Adipose tissue (tissue), 3 donors: Measurements from ENCODE around the gene MED4. TPM values are rescaled to one million over a fixed set of nuclear protein-coding genes. Genes with fewer than 3 reads are reported as not detected.
"Not testable (repeated sequence)": the region's sequence is repeated elsewhere in the genome, so short reads cannot be mapped to it uniquely, and the experiment has no call there.

Source experiments
- H3K27ac ChIP-seq: one replicate; pipeline ENCODE4 v1.5.1; 2013; ENCODE audit warnings: low read depth, low read length
- WGBS, 3 donors: extraction: QIAGEN DNeasy Blood & Tissue Kit; methylation state at CpG; one replicate each; pipeline ENCODE4 v1.1.7; 2013; 5-methylcytosine and 5-hydroxymethylcytosine counted together
- polyA plus RNA-seq, 3 donors: library from polyadenylated mRNA; stranded (reverse); fragments of 200-250 nt; gene quantifications; one replicate each; pipeline ENCODE4 v1.2.3, GENCODE V29; 2013
- donor health status: healthy with polysubstance abuse.
- donor health status: Bipolar disorder and iron deficiency.
- donor health status: healthy.

MED4 gene
- polyA plus RNA-seq, 3 donors = 24.6 to 68.5 (median 44.6) TPM

DNA sequence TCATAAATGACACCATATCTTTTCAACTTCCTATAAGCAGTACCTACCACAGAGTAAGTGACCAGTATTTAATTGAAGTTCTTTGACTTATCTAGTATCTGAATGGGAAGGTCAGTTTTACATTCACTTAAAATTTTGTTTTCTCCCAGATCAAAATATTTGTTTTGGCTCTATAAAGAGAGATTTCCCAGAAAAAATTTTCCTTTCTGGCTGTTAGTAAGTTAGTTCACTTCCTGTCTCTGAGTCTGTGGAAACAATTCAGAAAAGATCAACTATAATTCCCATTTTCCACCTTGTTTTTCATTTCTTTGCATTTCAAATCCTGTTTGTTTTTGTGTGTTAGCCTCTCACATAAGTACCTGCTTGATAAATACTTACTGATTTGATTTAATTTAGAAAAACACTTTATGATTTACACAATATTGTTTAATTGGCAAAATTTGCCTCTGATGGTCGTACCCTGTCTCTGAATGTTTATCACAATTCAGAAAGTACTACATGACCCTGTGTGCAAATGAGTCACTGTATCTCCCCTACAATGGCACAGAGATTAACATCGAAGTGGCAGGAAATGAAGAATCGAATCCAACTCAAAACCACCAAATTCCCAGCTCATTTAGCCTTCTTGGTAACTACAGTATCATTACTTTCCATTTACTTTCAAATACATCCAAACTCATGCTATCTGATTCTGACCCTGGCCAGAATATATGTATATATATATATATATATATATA lies 15.4 kb upstream of the MED4 start:
- WGBS, 3 donors = 33 to 65% (median 52%) methylated on average over 3 of the region's 3 CpGs

DNA sequence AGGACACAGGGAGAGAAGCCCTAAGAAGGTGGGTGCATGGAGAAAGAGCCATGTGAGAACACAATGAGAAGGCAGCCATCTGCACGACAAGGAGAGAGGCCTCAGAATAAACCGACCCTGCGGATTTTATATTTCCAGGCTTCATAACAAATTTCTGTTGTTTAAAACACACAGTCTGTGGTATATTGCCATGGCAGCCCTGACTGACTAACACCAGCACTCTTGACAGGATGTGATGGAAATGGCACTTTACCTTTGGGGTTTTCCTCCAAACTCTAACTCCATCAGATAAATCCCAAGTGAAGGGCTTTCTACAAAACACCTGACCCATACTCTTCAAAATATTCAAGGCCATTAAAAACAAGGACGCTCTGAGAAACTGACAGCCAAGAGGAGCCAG lies 13.2 kb upstream of the MED4 start:
- 69 to 78% (median 74%) methylated on average over 4 of the region's 4 CpGs for WGBS, 3 donors
- H3K27ac ChIP-seq = no peak overlapping the region

More for the DNA sequence above, 15.4 kb upstream of the MED4 start:
- no peak overlapping the region for H3K27ac ChIP-seq

GRCh38 chr13:48097793-48098192 lies 2.9 kb upstream of the MED4 start:
- H3K27ac ChIP-seq = no peak overlapping the region
- WGBS, 3 donors = 87 to 94% (median 91%) methylated on average over 4 of the region's 4 CpGs

DNA sequence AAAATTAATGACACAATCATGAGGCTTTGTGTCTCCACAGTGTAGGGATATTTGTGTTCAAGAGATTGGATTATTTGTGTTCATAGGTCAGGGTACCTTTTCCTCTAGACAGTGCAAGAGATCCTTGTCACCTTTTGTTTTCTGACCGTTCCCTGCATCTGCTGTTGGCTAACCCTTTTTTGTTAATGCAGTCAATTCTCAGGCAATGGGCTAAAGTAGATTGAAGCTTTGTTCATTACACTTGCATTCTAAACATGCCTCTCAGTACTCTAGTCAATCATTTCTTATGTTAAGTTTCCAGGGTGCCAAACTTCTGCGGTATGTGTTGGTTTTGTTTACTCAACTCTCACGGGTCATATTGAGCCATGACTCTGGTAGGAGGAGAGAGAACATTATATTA lies 1.8 kb upstream of the MED4 start:
- H3K27ac ChIP-seq = no peak overlapping the region
- 24 to 74% (median 61%) methylated on average over 3 of the region's 3 CpGs for WGBS, 3 donors

DNA sequence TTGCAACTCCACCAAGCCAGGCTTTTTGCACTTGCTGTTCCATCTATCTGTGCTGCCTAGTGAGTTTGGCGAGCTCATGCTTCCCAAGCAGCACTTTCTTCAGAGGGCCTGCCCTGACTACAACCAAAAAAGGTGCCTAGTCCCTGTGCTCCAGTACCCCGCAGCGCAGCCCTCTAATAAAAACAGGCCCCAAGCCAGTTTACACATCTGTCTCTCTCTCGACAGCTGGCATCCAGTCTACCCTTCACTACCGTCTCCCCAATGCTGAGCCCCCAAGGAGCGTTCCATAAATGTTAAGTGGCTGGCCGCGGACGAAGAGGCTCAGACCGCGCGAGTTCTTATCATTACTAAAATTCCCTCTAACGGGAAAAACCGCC lies 512 bp downstream of the MED4 start:
- H3K27ac ChIP-seq = no peak overlapping the region
- WGBS, 3 donors = 0 to 1% (median 0%) methylated on average over 14 of the region's 14 CpGs

- 70 to 81% (median 74%) methylated on average over 9 of the region's 9 CpGs for WGBS, 3 donors
- no peak overlapping the region for H3K27ac ChIP-seq
Measured at GRCh38 chr13:48093588-48093987, 1.3 kb downstream of the MED4 start.

- 68 to 96% (median 91%) methylated on average over 2 of the region's 2 CpGs for WGBS, 3 donors
- no peak overlapping the region for H3K27ac ChIP-seq
Measured at GRCh38 chr13:48086272-48086671, 8.6 kb downstream of the MED4 start.

- WGBS, 3 donors = 86 to 96% (median 96%) methylated on average over 4 of the region's 4 CpGs
- no peak overlapping the region for H3K27ac ChIP-seq
Measured at GRCh38 chr13:48081739-48082138, 13.2 kb downstream of the MED4 start.

GRCh38 chr13:48078251-48078656 lies 16.6 kb downstream of the MED4 start:
- no peak overlapping the region for H3K27ac ChIP-seq
- WGBS, 3 donors = 46 to 50% (median 48%) methylated on average over 2 of the region's 2 CpGs

- WGBS, 3 donors = 85 to 95% (median 88%) methylated on average over 2 of the region's 2 CpGs
- H3K27ac ChIP-seq = no peak overlapping the region
Measured at GRCh38 chr13:48074006-48074405, 20.9 kb downstream of the MED4 start.

GRCh38 chr13:48072787-48073186 lies 22.1 kb downstream of the MED4 start:
- WGBS, 3 donors = 97 to 100% (median 99%) methylated on average over 2 of the region's 2 CpGs
- no peak overlapping the region for H3K27ac ChIP-seq

GRCh38 chr13:48072304-48072703 lies 22.6 kb downstream of the MED4 start:
- 95 to 99% (median 95%) methylated on average over 3 of the region's 3 CpGs for whole genome bisulfite sequencing, 3 donors
- H3K27ac ChIP-seq = no peak overlapping the region

DNA sequence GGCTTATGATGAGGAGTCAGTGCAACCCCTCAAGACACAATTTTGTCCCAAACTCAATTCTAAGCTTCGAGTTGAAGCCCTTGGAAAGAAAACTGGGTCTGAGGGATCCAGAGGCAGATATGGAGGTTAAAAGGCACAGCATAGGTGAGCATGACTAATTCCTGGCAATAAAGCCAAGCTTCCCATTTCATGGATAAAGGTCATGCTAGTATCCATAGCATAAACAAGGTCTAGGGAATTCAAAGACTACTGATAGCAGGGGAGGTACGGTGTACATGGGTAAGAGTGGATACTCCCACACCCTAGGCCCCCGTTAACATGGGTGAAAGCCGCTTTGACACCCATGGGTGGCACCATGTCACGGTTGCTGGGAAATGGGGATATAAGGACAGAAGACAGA lies 24.0 kb downstream of the MED4 start:
- H3K27ac ChIP-seq = no peak overlapping the region
- WGBS, 3 donors = 80 to 85% (median 82%) methylated on average over 5 of the region's 5 CpGs

GRCh38 chr13:48069573-48069972 lies 25.3 kb downstream of the MED4 start:
- H3K27ac ChIP-seq = no peak overlapping the region
- 95 to 100% (median 96%) methylated on average over 1 of the region's 1 CpG for WGBS, 3 donors

DNA sequence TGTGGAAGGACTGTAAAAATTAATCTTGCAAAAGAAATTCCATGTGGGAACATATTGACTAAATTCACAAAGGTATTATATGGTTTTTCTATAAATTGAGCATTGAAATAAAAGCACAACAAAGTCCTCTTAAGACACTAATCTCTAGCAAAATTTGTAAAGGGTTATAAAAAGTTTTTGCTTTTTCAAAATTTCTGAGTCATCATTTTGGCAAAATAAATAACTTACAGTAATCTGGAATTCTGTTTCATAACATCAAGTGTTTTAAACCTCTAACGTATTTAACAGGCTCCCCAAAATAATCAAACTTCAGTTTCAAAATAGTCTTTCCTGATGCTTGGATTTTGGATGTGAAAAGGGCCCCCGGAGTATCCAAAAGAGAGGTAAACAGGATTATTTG lies 26.0 kb downstream of the MED4 start:
- no peak overlapping the region for H3K27ac ChIP-seq
- 94 to 100% (median 97%) methylated on average over 2 of the region's 2 CpGs for WGBS, 3 donors

- H3K27ac ChIP-seq = no peak overlapping the region
Measured at GRCh38 chr13:48068036-48068435, 26.9 kb downstream of the MED4 start.

DNA sequence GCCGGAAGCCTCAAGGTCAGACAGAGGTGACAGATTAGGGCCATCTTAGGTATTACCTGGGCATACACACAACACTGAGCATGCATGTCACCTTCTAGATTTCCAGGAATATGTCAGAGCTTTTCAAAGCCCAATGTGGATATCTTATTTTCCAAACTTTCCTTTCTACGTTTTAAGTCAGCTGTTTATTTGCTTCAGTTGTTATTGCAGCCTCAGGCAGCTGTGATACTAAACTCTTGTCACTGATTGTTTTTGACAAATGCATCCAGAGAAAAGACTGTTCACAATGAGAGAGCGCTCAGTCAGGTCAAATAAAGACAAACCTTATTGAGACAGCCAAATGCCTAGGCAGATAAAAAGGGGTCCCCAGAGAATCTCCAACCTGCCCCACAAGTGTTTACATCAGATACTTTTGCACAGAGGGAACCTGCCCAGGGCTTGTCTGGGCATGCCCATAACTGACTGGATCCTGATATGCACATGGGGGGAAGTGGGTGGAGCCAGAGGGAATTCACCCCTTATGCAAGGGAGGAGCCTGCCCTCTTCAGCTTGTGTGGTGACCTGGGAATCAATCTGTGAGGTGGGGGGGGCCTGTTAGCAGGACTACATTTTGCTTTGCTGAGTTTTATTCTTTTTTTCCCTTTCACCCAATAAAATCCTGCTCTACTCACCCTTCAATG lies 28.5 kb downstream of the MED4 start:
- 95 to 99% (median 98%) methylated on average over 3 of the region's 3 CpGs for WGBS, 3 donors
- H3K27ac ChIP-seq = no peak overlapping the region

DNA sequence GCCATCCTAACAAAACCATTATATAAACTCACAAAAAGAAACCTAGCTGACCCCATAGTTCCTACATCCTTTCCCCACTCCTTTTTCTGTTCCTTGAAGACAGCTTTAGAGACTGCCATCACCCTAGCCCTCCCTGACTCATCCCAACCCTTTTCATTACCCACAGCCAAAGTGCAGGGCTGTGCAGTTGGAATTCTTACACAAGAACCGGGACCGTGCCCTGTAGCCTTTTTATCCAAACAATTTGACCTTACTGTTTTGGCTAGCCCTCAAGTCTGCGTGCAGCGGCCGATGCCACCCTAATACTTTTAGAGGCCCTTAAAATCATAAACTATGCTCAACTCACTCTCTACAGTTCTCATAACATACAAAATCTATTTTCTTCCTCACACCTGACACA lies 35.0 kb downstream of the MED4 start:
- not testable (repeated sequence) for H3K27ac ChIP-seq
- WGBS, 3 donors = 55 to 81% (median 66%) methylated on average over 5 of the region's 5 CpGs

- WGBS, 3 donors = 94 to 98% (median 96%) methylated on average over 6 of the region's 6 CpGs
Measured at GRCh38 chr13:48058536-48058935, 36.4 kb downstream of the MED4 start.

GRCh38 chr13:48055712-48056111 lies 39.2 kb downstream of the MED4 start:
- WGBS, 3 donors = 91 to 95% (median 91%) methylated on average over 5 of the region's 5 CpGs
- H3K27ac ChIP-seq = no peak overlapping the region

More at GRCh38 chr13:48058536-48058935, 36.4 kb downstream of the MED4 start:
- not testable (repeated sequence) for H3K27ac ChIP-seq
